ENCODE data around the gene DNAAF2.

DNAAF2 gene

DNA sequence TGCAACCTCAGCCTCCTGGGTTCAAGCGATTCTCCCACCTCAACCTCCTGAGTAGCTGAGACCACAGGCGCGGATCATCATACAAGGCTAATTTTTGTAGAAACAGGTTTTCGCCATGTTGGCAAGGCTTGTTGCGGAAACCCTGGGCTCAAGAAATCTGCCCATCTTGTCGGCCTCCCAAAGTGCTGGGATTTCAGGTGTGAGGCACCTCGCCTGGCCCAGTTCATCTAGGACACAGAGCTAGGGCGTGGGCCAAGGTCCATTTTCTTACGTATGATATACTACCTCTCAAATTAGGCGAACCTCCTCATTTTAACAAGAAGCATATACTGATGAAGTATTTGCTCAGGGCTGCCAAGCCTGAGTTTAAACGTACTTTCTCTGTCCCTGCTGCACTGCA, 51.0 kb downstream of the DNAAF2 start:
- FAIRE-seq (no peak), DNase-seq (ENCODE audit: insufficient read length, low spot score) (no peak)
- no peak for TF ChIP-seq POLR2A (IDR thresholded peaks at IDR 0.05; ENCODE audit: low read depth, low read length)

DNA sequence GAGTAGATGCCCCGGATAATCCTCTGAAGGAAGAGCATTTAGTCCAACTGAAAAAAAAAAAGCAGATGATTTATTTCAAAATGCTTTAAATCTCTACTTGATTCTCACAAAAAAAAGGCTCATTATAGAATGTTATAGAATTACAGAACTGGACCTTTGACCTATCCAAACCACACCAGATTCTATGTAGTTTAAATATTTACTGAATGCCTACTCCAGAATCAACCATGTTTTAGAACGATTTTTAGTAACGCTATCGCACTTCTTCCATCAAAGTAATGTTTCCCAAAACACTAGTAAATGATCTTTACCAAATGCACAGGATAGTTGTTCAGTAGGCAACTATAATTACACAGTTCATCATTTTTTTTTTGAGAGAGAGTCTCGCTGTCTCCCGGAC, 51.4 kb downstream of the DNAAF2 start:
- FAIRE-seq (no peak), DNase-seq (ENCODE audit: insufficient read length, low spot score) (no peak)
- TF ChIP-seq POLR2A (IDR thresholded peaks at IDR 0.05; ENCODE audit: low read depth, low read length), result no peak

DNA sequence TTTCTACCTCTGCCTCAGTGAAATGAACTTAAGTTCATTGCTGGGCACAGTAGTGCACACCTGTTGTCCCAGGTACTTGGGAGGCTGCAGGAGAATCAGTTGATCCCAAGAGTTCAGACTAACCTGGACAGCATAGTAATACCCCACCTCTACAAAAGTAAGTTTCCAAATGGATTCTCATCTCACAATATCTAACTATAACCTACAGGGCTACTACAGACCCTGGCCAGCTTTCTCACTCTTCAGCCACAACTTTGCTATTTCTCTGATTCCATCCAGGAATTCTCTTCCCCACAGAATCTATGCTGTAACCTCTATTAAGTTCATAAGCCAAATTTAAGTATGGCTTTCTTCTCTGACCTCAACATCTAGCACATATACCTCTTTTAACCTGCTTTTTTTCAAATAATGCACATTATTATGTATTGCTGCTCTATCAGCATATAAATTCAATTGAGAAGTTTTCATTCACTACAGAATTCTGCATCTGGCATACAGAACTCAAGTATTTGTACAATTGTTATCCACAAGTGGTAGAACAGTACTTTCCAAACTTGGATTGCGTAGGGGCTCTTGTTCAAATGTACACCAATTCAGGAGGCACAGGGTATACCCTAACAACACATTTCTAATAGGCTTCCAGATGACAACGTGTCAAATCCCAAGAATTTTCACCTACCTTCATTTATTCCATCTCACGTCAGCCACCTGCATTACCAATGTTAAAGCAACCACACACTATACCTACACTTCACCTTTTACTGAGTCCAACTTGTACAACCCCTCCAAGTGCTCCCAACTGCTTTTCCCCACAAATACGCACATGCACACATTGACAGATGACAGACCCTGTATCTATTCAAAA, 52.7 kb downstream of the DNAAF2 start:
- DNase-seq (ENCODE audit: insufficient read length, low spot score), result no peak
- no peak for FAIRE-seq
- TF ChIP-seq POLR2A (IDR thresholded peaks at IDR 0.05; ENCODE audit: low read depth, low read length), result no peak

DNA sequence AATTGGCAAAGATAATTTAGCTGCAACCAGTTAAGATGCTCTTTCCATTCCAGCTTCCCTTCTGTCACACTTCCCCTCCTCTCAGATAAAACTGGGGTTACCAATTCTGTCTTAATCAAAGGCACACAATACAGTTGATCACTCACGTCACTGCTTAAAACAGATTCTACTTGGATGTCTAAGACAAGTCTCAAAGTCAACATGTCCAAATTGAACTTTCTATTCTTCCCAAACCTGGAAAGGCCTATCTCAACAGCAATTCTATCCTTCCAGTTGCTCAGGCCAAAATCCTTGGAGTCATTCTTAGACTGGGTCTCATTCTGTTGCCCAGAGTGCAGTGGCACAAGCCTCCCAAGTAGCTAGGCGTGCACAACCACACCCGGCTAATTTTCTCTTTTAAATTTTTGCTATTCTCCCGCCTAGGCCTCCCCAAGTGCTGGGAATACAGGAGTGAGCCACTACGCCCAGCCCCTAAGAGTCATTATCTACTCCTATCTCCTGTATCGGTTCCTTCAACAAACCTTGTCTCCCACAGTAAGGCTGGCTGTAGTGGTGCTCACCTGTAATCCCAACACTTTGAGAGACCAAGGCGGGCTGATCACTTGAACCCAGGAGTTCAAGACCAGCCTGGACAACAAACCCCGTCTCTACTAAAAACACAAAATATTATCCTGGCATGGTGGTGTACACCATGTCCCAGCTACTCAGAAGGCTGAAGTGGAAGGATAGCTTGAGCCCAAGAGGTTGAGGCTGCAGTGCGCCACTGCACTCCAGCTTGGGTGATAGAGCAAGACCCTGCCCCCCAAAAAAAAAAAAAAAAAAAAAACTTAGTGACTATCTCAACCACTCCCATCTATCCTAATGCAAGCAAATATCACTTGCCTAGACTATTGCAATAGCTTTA, 53.6 kb downstream of the DNAAF2 start:
- no peak for TF ChIP-seq POLR2A (IDR thresholded peaks at IDR 0.05; ENCODE audit: low read depth, low read length)
- DNase-seq (ENCODE audit: insufficient read length, low spot score), result no peak
- FAIRE-seq, result no peak

DNA sequence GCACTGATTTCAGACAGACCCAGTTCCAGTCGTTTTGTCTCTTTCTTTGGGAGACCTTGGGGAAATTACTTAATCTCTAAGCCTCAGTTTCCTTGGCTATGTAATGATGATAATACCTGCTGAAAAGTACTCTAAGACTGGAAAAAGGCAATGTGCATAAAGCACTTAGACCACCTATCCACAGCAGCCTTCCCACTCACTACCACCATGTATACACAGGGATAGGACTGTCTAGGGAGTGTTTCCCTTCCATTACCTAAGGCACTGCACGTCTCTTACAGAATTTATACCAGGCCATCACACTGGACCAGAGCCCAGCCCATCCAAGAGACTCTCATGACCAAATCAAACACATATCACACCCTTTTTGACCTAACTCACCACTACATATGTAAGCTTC, 55.2 kb downstream of the DNAAF2 start:
- FAIRE-seq, result no peak
- TF ChIP-seq POLR2A (IDR thresholded peaks at IDR 0.05; ENCODE audit: low read depth, low read length), result no peak
- DNase-seq (ENCODE audit: insufficient read length, low spot score), result no peak

DNA sequence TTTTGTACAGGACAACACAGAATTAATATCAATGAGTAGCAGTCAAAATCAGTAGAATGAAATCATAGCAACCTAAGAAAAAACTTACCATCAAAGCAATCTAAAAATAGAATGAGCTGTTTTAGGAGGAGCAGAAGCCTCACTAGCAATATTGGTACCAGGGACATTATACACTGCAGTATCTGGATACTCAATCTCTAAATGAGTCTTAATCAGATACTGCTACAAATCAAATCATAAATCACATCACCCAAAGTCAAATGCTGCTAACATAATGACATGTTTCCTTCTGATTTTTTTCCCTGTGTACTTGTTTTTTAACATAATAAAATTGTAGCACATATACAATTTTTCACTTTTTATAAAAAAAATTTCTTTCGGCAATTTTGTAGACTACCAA, 56.9 kb downstream of the DNAAF2 start:
- FAIRE-seq, result no peak
- DNase-seq (ENCODE audit: insufficient read length, low spot score), result no peak
- no peak for TF ChIP-seq POLR2A (IDR thresholded peaks at IDR 0.05; ENCODE audit: low read depth, low read length)
